GM18867 (cell line): ENCODE results near the gene VAPB.

Experiments used
- ATAC-seq: cut with Tn5 transposase; IDR thresholded peaks from one replicate; pipeline ENCODE4 v1.9.1; 2021; ENCODE audit warnings: mild to moderate bottlenecking, moderate library complexity; ENCODE audit not compliant: unreplicated experiment

The VAPB gene

GRCh38 chr20:58479726-58480440, 90.9 kb downstream of the VAPB start:
- ATAC-seq: no peak

- ATAC-seq: no peak
Measured at GRCh38 chr20:58480551-58481336, 91.7 kb downstream of the VAPB start.

DNA sequence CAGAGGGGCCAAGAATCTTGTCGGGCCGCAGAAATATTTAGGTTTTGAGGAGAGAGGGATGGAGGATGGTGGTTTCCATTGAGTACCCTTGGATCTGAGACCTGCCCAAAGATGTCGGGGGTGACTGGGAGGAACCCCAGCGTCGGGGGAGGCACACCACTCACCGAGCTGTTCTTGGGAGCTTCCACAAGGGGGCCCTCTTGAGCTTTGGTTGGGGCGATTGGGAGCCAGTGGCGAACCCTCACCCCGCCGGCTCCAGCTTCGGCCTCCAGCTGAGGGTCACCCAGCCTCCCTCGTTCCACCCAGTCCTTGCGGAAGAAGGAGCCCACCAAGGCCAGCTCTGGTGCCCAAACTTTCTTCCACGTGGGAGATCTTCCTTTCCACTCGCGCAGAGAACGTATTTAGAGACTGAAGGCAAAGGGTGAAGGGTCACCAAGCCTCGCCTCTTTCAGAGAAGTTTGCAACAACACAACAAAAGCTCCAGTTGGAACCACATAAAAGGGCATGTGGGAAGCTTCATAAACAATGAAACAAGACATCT, 92.5 kb downstream of the VAPB start:
- no peak for ATAC-seq

GRCh38 chr20:58482416-58482815, 93.4 kb downstream of the VAPB start:
- no peak for ATAC-seq

- no peak for ATAC-seq
Measured at GRCh38 chr20:58483051-58483450, 94.0 kb downstream of the VAPB start.

GRCh38 chr20:58483470-58483869, 94.4 kb downstream of the VAPB start:
- ATAC-seq: no peak

DNA sequence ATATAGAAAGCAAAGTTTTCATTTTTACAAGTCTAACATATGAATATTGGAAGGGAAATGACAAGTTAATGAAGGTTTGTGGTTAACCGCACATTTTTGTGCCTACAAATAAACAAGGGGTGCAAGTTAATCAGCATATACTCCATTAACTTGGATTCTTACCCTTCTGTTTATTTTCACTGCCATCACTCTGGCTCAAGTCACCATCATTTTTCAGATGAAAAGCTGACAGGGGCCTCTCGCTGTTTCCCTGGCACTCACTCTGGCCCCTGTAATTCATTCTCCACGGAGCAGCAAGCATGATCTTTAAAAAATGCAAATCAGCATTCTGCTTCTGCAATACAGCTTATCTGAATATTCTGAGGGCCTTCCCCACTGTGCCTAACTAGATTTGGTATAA, 96.4 kb downstream of the VAPB start:
- ATAC-seq: no peak

- ATAC-seq: no peak
Measured at GRCh38 chr20:58486207-58486606, 97.2 kb downstream of the VAPB start.

GRCh38 chr20:58492074-58492718, 103.2 kb downstream of the VAPB start:
- ATAC-seq: no peak

- no peak for ATAC-seq
Measured at GRCh38 chr20:58492795-58493524, 103.9 kb downstream of the VAPB start.

DNA sequence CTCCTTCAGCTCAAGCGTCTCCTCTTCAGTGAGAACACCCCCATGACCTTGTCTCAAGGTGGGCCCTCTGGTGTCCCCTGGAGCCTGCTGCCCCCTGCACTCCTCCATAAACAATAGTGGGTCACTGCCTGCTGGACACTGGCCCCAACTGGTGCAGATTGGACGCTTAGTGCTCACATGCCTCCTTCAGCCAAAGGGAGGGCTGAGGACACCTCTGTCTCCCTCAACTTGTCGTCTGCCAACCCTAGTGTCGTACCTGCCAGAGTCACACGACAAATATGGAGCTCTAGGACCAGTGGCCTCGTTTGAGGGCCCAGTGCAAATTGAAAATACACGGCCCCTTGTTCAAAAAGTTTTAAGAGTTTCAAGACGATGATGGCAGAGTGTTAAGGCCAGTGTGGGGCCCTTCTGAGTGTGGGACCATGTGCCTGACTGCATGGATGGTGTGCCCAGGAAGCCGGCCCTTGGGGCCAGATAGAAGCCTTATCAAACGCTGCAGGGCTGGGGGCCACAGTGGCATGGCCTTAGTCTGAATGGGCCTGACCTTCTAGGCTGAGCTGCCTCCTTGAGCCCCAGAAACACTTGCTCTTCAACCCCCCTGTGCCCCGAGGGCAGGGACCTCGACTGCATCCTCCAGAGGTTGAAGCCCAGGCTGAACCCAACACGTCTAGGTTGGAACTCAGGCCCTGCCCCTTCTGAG, 106.0 kb downstream of the VAPB start:
- ATAC-seq: no peak

DNA sequence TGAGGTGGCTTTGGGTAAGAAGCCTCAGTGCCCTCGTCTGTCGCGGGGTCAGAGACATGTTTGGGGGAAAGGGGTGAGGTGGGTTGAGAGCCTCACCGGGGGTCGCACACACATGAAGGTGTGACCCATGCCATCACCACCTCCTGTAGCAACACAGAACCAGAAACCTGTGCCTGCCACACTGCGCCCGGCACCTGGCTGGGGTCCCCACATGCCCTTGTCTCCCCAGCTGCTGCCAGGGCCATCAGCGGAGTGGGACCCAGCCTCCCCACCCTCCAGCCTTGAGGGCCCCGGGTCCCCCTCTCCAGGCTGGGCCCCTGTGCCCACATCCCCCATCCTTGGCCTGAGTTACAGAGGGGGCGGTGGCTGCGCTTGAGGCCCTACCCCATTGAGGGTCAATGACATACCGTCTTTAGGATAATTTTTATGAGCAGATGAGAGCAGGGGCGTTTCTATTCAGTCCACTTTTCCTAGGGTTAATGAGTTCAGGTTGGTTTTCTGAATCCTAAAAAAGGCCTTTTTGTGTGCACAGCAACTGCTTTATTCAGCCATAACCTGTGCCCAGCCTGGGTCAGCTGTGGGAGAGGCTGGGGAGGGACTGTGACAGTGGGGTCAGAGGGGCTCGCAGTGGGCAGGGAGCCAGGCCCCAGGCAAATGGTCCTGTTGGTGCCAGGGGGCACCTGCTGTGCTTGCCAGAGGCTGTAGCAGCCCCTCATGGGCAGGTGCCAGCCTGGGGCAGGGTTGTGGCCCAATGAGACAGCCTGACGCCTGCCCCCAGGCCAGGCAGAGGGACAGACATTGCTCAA, 106.8 kb downstream of the VAPB start:
- no peak for ATAC-seq

GRCh38 chr20:58496429-58496769, 107.4 kb downstream of the VAPB start:
- no peak for ATAC-seq

DNA sequence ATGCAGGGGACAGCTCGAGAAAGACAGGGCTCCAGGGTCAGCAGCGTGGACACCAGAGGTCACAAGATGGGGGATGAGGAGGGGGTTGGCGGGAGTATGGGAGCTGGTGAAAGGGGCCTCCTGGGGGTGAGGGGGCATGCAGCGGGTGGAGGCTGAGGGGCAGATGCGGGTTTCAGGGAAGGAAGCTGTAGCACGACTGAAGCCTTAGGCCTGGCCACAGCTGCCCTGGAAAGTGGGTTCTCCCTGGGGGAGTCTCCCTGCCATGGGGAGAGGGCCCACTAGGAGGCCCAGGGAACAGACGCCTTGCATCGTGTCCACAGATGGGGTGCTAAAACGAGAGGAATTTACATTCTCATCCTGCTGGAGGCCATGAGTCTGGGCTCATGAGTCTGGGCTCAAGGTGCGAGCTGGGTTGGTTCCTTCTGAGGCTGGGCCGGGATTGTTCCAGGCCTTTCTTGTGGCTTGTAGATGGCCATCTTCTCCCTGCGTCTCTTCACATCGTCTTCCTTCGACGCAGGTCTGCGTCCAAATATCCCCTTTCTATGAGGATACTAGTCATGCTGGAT, 108.1 kb downstream of the VAPB start:
- no peak for ATAC-seq

DNA sequence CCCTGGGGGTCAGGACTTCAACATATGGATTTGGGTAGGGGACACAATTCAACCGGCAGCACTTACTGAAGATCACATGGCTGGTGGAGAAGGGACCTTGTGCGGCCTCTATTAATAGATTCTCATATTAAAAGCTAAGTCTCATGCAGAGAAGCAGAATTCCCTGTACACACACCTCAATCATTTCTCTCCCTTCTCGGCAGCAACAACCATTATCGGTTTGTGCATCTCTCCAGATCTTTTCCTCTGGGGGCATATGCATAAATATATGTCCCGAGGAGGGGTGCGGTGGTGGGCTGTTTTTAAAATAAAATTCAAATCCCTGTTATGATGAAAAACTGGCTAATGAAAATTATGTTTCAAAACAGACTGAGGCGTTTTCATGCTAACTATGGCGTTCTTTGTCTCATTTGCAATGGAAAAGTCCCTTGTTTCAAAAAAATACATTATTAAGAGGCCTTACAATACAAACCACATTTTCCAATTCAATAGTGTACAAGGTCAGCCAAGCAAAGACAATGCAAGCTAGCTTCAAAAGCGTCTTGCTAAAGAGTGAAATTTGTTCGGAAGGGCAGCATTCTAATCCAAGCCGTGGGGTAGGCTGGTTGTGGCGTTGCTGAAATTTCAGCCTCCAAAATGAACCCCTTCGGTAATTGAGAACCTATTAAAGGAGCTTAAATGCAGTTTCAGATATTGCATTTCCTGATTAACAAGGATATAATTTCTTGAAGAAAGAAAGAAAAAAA, 108.9 kb downstream of the VAPB start:
- ATAC-seq: no peak

- no peak for ATAC-seq
Measured at GRCh38 chr20:58498470-58499068, 109.5 kb downstream of the VAPB start.

DNA sequence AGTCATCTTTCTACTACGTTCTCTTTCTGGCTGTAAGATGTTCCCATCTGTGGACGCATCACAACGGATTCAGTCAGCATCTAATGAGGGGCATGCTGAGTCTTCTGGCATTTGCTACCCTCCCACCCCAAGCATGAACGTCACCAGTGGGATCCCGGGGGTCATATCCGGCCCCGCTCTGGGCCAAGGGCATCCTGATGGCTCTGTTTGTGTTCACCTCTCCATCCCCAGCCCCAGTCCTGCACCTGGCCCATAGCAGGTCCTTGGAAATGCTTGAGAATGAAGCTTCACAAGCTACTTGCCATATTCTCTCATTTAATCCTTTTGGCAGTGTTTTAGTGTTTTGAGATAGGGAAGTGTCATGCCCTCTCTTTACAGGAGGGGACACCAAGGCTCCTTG, 111.2 kb downstream of the VAPB start:
- ATAC-seq: no peak
